ENCODE data around the gene DOCK6. TPM values are rescaled to one million over a fixed set of nuclear protein-coding genes. Genes with fewer than 3 reads are reported as not detected.

Gene DOCK6
- polyA plus RNA-seq, 6 donors from 2014 or later = 0.18 to 0.87 (median 0.31) TPM; not detected in 1

GRCh38 chr19:11265785-11266236 is 3.5 kb upstream of the DOCK6 start:
- DNase-seq (no peak), ATAC-seq (ENCODE audit: low read depth in 2 of 2) (no peak)
- peaks cover 12 to 71% (median 43%) of the 10 kb centered on the region in 3 donors for H3K27me3 Mint-ChIP-seq
- H3K9me3 Mint-ChIP-seq = peaks cover 0 to 3% (median 0%) of the 10 kb centered on the region in 7 donors
- H3K4me3 Mint-ChIP-seq = peak overlapping the region in 2 of 8 donors; percentile 48 to 72
- H3K36me3 Mint-ChIP-seq = no peaks in the 10 kb centered on the region
- peaks cover 0 to 14% (median 4%) of the 10 kb centered on the region in 3 donors for H3K4me1 Mint-ChIP-seq
- peak overlapping the region in 1 of 6 donors; percentile 72 for H3K27ac Mint-ChIP-seq

GRCh38 chr19:11265177-11265784 is 3.0 kb upstream of the DOCK6 start:
- H3K4me3 Mint-ChIP-seq = peak overlapping the region in 6 of 8 donors; percentile 32 to 83 (median 46)
- H3K36me3 Mint-ChIP-seq = no peaks in the 10 kb centered on the region
- peaks cover 12 to 72% (median 43%) of the 10 kb centered on the region in 3 donors for H3K27me3 Mint-ChIP-seq
- DNase-seq (no peak), ATAC-seq (ENCODE audit: low read depth in 2 of 2) (no peak)
- H3K4me1 Mint-ChIP-seq = peaks cover 0 to 15% (median 4%) of the 10 kb centered on the region in 3 donors
- H3K27ac Mint-ChIP-seq = peak overlapping the region in 2 of 6 donors; percentile 25 to 75
- peaks cover 0 to 3% (median 0%) of the 10 kb centered on the region in 7 donors for H3K9me3 Mint-ChIP-seq

DNA sequence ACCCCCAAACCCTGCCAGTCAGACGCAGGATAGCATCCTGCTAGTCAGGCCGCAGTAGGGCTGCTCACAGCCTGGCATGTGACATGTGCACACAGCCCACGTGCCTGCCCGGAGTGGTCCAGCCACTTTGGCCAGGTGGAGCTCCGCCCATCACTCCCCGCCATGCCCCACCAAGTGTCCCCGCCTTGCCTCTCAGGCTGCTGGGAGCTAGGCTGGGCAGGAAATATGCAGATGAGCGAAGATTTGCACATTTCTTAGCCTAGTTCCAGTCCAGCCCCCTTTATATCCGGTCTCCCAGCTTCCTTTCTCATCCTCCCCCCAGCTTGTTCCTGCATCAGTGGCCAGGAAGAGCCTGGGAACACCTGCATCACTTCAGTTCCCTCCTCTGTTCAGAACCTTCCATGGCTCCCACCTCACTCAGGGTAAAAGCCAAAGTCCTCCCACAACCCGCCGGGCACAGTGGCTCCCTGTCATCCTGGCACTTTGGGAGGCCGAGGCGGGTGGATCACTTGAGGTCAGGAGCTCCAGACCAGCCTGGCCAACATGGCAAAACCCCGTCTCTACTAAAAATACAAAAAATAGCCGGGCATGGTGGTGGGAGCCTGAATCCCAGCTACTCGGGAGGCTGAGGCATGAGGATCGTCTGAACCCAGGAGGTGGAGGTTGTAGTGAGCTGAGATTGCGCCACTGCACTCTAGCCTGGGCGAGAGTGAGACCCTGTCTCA is 2.3 kb upstream of the DOCK6 start:
- ATAC-seq (ENCODE audit: low read depth in 2 of 2) (no peak), DNase-seq (no peak)
- Mint-ChIP-seq H3K9me3 (peaks cover 0 to 3% (median 0%) of the 10 kb centered on the region in 7 donors), H3K27me3 (peaks cover 12 to 67% (median 43%) of the 10 kb centered on the region in 3 donors), H3K4me3 (peak overlapping the region in 6 of 8 donors; percentile 36 to 83 (median 63)), H3K36me3 (no peaks in the 10 kb centered on the region), H3K27ac (peak overlapping the region in 1 of 6 donors; percentile 94), H3K4me1 (peaks cover 0 to 15% (median 4%) of the 10 kb centered on the region in 3 donors)

DNA sequence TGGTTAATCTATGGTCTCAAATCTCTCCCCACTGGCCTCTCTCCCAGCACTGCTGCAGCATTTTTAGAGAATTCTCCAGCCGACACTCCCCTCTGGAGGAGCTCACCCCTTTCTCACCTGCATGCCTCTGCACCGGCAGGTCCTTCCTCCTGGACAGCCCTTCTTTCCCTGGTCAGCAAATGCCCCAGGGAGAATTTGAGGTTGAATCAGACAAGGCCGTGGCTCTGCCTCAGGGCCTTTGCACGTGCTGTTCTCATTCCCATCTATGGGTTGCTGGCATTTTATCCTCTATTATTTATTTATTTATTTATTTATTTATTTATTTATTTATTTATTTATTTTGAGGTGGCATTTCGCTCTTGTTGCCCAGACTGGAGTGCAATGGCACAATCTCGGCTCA is 1.4 kb upstream of the DOCK6 start:
- peaks cover 8 to 66% (median 40%) of the 10 kb centered on the region in 3 donors for H3K27me3 Mint-ChIP-seq
- peak overlapping the region in 4 of 8 donors; percentile 76 to 84 (median 80) for H3K4me3 Mint-ChIP-seq
- no peaks in the 10 kb centered on the region for H3K36me3 Mint-ChIP-seq
- H3K9me3 Mint-ChIP-seq = peaks cover 0 to 3% (median 0%) of the 10 kb centered on the region in 7 donors
- DNase-seq (no peak), ATAC-seq (ENCODE audit: low read depth in 2 of 2) (no peak)
- H3K4me1 Mint-ChIP-seq = peaks cover 0 to 14% (median 4%) of the 10 kb centered on the region in 3 donors
- no peak overlapping the region for H3K27ac Mint-ChIP-seq

GRCh38 chr19:11261431-11261970 is 823 bp downstream of the DOCK6 start:
- H3K27ac Mint-ChIP-seq = no peak overlapping the region
- H3K9me3 Mint-ChIP-seq = peaks cover 0 to 3% (median 0%) of the 10 kb centered on the region in 7 donors
- H3K36me3 Mint-ChIP-seq = no peaks in the 10 kb centered on the region
- peak in 1 of 2 donors; percentile 18 for ATAC-seq (ENCODE audit: low read depth in 2 of 2)
- peaks cover 8 to 51% (median 18%) of the 10 kb centered on the region in 3 donors for H3K27me3 Mint-ChIP-seq
- peak overlapping the region; percentile 75 to 89 (median 80) for H3K4me3 Mint-ChIP-seq
- no peak for DNase-seq
- peaks cover 0 to 13% (median 4%) of the 10 kb centered on the region in 3 donors for H3K4me1 Mint-ChIP-seq

DNA sequence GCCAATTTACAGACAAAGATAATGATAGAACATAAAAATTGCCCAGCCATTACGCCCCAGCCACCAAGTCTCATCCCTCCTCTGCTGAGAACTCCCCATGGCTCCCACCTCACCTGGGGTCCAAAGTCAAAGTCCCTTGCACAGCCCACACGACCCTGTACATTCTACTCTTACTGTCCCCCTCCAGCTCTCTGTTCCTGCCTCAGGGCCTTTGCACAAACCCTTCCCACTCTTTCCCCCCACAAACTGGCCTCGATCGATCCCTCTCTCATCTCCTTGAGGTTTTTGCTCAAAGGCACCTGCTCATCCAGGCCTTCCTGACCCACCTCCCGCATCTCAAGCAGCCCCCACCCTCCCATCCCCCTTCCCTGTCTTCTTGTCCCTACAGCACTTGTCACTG is 1.3 kb downstream of the DOCK6 start:
- peaks cover 0 to 3% (median 0%) of the 10 kb centered on the region in 7 donors for H3K9me3 Mint-ChIP-seq
- no peak for DNase-seq
- no peaks in the 10 kb centered on the region for H3K36me3 Mint-ChIP-seq
- H3K4me1 Mint-ChIP-seq = peaks cover 0 to 13% (median 4%) of the 10 kb centered on the region in 3 donors
- H3K4me3 Mint-ChIP-seq = peak overlapping the region; percentile 52 to 89 (median 76)
- H3K27ac Mint-ChIP-seq = peak overlapping the region in 1 of 6 donors; percentile 15
- peaks cover 8 to 46% (median 13%) of the 10 kb centered on the region in 3 donors for H3K27me3 Mint-ChIP-seq
- ATAC-seq (ENCODE audit: low read depth in 2 of 2) = no peak

GRCh38 chr19:11257846-11258380 is 4.4 kb downstream of the DOCK6 start:
- H3K9me3 Mint-ChIP-seq = peaks cover 0 to 3% (median 0%) of the 10 kb centered on the region in 7 donors
- DNase-seq (no peak), ATAC-seq (ENCODE audit: low read depth in 2 of 2) (no peak)
- H3K36me3 Mint-ChIP-seq = no peaks in the 10 kb centered on the region
- peaks cover 0 to 22% (median 4%) of the 10 kb centered on the region in 3 donors for H3K27me3 Mint-ChIP-seq
- H3K4me1 Mint-ChIP-seq = peaks cover 0 to 10% (median 0%) of the 10 kb centered on the region in 3 donors
- peak overlapping the region in 1 of 8 donors; percentile 47 for H3K4me3 Mint-ChIP-seq
- H3K27ac Mint-ChIP-seq = no peak overlapping the region

DNA sequence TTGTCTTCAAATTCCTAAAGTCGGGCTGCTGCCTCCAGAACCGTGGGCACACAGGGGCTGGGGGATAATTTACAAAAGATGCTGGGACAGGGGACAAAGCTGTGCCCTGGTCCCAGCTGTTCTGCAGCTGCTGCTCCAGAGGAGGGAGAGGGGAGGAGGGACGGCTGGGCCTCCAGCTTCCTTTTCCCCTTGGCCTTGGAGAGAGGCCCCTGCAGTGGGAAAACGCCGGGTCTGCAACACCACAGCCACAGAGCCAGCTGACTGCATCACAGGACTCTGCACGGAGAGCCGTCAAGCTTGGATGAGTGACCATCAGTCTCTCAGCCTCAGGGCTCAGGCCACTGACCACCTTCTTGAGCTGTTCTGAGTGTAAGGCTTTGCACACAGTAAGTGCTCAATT is 6.1 kb downstream of the DOCK6 start:
- Mint-ChIP-seq H3K27me3 (peaks cover 0 to 15% (median 4%) of the 10 kb centered on the region in 3 donors), H3K36me3 (no peaks in the 10 kb centered on the region), H3K27ac (no peak overlapping the region)

GRCh38 chr19:11254666-11255065 is 7.7 kb downstream of the DOCK6 start:
- H3K4me1 Mint-ChIP-seq = no peaks in the 10 kb centered on the region

More for the DNA sequence above, 6.1 kb downstream of the DOCK6 start:
- ATAC-seq (ENCODE audit: low read depth in 2 of 2) (no peak), DNase-seq (no peak)
- H3K4me1 Mint-ChIP-seq = peaks cover 0 to 5% (median 0%) of the 10 kb centered on the region in 3 donors
- H3K4me3 Mint-ChIP-seq = no peak overlapping the region
- H3K9me3 Mint-ChIP-seq = peaks cover 0 to 3% (median 0%) of the 10 kb centered on the region in 7 donors

GRCh38 chr19:11252665-11253355 is 9.5 kb downstream of the DOCK6 start:
- H3K36me3 Mint-ChIP-seq = no peaks in the 10 kb centered on the region

More at GRCh38 chr19:11254666-11255065, 7.7 kb downstream of the DOCK6 start:
- Mint-ChIP-seq H3K36me3 (no peaks in the 10 kb centered on the region), H3K9me3 (no peaks in the 10 kb centered on the region), H3K4me3 (no peak overlapping the region), H3K27ac (peak overlapping the region in 1 of 6 donors; percentile 64), H3K27me3 (peaks cover 0 to 11% (median 0%) of the 10 kb centered on the region in 3 donors)
- ATAC-seq (ENCODE audit: low read depth in 2 of 2) (no peak), DNase-seq (no peak)

GRCh38 chr19:11251650-11252314 is 10.5 kb downstream of the DOCK6 start:
- ATAC-seq (ENCODE audit: low read depth in 2 of 2) (no peak), DNase-seq (no peak)
- no peak overlapping the region for H3K4me3 Mint-ChIP-seq
- no peaks in the 10 kb centered on the region for H3K4me1 Mint-ChIP-seq
- H3K27ac Mint-ChIP-seq = no peak overlapping the region
- H3K36me3 Mint-ChIP-seq = no peaks in the 10 kb centered on the region
- peaks cover 0 to 3% (median 2%) of the 10 kb centered on the region in 3 donors for H3K27me3 Mint-ChIP-seq
- no peaks in the 10 kb centered on the region for H3K9me3 Mint-ChIP-seq

More at GRCh38 chr19:11252665-11253355, 9.5 kb downstream of the DOCK6 start:
- Mint-ChIP-seq H3K4me3 (no peak overlapping the region), H3K4me1 (no peaks in the 10 kb centered on the region), H3K9me3 (no peaks in the 10 kb centered on the region), H3K27me3 (peaks cover 0 to 2% (median 0%) of the 10 kb centered on the region in 3 donors), H3K27ac (no peak overlapping the region)
- ATAC-seq (ENCODE audit: low read depth in 2 of 2) (no peak), DNase-seq (no peak)

DNA sequence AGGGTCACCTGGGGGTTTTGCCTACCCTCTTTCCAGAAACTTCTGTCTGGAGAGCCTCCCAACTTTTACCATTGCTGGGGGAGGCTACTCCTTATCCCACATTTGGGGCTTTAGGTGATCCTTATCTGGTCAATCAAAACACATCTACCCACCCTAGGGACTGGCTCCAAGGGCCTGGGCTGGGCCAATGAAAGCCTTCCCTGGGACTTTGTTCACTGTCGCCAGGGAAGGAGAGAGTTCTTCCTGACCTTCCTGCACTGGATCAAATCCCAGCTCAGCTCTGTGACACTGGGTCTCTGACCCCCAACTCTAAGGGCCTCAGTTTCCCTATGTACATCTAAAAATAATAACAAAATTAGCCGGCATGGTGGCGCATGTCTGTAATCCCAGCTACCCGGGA is 11.1 kb downstream of the DOCK6 start:
- DNase-seq (no peak), ATAC-seq (ENCODE audit: low read depth in 2 of 2) (no peak)
- no peak overlapping the region for H3K4me3 Mint-ChIP-seq
- H3K9me3 Mint-ChIP-seq = no peaks in the 10 kb centered on the region
- no peaks in the 10 kb centered on the region for H3K4me1 Mint-ChIP-seq
- H3K36me3 Mint-ChIP-seq = no peaks in the 10 kb centered on the region
- no peak overlapping the region for H3K27ac Mint-ChIP-seq
- H3K27me3 Mint-ChIP-seq = peaks cover 0 to 8% (median 6%) of the 10 kb centered on the region in 3 donors
